ENCODE results near the gene SLC25A12.
"Not testable (repeated sequence)": the region's sequence is repeated elsewhere in the genome, so short reads cannot be mapped to it uniquely, and the experiment has no call there.

Gene SLC25A12

DNA sequence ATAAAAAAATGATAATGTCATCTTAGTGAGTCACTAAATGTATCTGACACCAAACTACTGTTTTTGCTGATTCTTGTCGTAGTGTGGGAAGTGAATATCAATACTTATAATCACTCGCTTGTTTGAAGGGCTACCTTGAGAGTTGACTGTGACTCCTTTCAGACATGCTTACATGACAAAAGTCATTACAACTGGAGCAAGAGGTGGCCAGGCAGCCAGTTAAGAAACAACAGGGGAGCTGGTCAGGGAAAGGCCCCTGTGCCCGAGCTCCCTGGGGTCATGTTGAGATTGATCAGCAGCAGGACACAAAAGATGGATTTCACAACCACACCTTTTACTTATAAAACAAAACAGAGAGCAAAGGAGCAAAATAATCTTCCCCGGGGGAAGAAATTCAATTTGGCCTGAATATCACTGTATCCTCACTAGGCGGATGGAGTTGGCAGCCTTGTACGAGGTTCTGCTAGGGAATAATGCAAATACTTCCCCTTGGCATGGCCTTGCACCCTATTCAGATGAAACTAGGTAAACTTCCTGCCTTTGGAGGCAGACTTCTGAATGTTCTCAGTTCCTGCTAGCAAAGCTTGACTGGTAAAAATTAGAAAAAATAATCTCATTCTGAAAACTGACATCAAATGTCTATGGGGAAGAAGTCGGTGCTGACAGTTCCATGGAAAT is 105.6 kb downstream of the SLC25A12 start:
- no peak for DNase-seq

DNA sequence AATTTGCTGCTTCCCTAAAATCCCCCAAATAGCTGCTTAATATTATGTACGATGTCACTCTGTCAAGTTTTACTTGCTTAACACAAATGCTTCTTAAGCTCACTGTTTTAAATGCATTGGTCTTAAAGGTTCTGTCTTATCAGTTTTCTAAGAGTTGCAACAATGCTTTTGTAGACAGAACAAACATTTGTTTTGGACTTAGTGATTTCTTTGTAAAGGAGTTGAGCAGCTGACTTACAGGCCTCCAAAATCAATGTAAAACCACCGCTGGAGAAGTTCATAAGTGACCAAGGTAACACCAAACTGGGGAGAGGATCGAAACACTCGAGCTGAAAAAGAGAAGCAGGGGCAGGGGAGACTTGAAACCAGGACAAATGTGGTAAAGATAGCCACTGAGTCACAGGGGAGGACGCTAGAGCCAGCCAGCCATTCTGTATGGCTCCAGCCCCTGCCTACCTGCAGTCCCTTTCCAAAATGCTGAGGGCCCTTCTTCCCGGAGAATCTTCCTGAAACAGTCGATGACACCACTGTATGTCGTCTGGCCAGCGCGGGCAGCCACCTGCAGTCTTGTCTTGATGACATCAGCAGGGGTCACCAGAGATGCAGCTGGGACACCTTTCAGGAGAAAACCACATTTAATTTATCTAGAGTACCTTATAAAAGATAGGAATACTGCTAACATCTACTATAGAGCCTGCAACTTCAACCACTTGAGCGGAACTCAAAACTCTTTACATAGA is 106.5 kb downstream of the SLC25A12 start:
- no peak for DNase-seq

DNA sequence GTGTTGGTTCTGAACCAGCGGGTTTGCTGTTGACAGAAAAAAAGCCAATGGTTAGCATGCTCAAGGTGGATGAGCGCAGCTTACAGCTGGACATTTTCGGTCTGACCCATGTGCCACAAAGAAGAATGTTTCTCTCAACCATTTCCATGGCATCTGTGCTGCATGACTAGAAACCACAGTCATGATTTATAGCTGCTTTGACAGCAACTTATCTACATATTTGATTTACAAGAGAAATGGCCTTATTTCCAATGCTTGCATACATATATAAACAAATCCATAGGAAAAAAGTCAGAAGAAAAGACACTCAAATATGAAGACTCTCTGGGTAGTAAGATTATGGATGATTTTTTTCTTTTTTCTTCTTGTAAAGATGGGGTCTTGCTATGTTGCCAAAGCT is 108.6 kb downstream of the SLC25A12 start:
- no peak for DNase-seq

DNA sequence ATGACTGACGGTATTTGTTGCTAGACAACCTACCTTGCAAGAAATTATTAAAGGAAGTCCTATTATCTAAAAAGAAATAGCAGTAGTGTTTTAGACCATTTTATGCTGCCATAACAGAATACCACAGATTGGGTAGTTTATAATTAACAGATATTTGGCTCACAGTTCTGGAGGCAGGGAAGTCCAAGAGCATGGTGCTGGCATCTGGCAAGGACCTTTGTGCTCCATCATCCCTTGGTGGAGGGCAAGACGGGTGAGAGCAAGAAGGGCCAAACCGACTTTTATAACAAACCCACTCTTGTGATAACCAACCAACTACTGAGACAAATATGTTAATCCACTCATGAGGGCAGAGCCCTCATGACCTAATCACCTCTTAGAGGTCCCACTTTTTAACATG is 115.5 kb downstream of the SLC25A12 start:
- DNase-seq = no peak

DNA sequence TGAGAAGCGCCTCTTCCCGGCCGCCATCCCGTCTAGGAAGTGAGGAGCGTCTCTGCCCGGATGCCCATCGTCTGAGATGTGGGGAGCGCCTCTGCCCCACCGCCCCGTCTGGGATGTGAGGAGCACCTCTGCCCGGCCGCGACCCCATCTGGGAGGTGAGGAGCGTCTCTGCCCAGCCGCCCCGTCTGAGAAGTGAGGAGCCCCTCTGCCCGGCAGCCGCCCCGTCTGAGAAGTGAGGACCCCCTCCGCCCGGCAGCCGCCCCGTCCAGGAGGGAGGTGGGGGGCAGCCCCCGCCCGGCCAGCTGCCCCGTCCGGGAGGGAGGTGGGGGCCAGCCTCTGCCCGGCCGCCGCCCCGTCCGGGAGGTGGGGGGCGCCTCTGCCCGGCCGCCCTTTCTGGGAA is 119.5 kb downstream of the SLC25A12 start:
- DNase-seq = not testable (repeated sequence)

DNA sequence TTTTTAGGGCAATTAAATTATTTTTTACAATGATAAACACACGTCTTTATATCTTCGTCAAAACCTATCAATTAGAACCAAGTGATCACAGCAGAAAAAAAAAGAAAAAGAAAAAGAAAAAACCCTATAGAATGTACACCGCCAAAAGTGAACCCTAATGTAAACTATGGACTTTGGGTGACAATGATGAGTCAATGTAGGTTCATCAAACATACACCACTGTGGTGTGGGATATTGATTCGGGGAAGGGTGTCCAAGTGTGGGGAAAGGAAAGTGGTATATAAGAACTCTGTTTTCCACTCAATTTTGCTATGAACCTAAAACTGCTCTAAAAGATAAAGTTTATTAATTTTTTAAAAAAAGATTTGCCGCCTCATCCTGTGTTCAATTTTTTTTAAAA is 121.7 kb downstream of the SLC25A12 start:
- no peak for DNase-seq

DNA sequence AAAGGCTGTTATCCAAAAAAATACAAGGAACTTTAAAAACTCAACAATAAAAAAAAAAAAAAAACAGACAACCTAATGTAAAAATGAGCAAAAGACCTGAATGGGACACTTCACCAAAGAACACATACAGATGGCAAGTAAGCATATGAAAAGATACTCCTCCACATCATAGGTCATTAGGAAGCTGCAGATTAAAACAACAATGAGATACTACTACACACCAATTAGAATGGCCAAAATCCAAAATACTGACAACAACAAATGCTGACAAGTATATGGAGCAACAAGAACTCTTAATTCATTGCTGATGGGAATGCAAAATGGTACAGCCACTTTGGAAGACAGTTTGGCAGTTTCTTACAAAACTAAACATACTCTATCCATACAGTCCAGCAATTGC is 122.6 kb downstream of the SLC25A12 start:
- DNase-seq = no peak

DNA sequence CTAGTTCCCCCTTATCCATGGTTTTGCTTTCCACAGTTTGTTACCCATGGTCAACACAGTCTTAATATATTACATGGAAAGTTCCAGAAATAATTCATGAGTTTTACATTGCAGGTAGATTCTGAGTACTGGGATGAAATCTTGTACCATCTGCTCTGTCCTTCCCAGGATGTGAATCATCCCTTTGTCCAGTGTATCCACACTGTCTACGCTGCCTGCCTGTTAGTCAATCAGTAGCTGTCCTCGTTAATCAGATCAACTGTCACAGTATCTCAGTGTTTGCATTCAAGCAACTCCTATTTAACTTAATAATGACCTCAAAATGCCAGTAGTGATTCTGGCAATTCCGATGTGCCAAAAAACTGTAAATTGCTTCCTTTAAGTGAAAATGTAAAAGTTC is 130.4 kb downstream of the SLC25A12 start:
- DNase-seq = peak; percentile 15

DNA sequence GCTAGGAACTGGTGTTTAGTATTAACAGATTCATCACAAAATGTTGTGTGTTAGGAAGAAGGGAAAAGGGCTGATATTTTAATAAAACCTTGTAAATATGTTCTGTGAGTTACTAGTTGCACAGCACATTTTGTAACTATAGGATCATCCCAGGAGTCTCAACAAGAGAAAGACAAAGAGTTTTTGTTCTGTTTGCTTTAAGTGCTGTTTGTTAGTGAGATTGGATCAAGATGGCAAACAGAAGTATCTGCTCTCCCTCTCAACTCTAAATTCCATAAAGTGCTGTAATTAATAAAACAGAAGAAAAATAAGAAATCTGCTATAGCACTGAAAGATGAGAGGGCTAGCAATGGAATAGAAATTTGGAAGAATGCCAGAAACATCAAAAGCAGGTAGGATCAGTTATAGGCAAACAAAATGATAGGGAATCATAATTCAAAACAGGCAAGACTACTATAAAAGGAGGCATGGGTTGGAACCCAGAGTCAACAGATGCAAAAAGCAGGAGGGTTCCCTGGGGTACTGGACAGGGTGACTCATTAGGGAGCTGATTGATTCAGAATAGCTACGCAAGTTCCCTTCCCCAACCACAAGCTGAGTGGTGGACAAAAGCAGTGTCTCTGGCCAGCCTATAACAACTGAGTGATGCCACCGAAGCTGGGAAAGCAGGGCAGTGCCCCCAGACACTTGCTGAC is 131.0 kb downstream of the SLC25A12 start:
- peak; percentile 59 for DNase-seq

DNA sequence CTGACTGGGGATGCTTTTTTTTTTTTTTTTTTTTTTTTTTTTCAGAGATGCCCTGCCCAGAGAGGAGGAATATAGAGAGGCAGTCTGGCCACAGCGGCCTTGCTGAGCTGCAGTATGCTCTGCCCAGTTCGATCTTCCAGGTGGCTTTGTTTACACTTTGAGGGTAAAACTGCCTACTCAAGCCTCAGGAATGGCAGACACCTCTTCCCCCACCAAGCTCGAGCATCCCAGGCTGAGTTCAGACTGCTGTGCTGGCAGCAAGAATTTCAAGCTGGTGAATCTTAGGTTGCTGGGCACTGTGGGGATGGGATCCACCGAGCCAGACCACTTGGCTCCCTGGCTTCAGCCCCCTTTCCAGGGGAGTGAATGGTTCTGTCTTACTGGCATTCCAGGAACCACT is 132.9 kb downstream of the SLC25A12 start:
- not testable (repeated sequence) for DNase-seq

DNA sequence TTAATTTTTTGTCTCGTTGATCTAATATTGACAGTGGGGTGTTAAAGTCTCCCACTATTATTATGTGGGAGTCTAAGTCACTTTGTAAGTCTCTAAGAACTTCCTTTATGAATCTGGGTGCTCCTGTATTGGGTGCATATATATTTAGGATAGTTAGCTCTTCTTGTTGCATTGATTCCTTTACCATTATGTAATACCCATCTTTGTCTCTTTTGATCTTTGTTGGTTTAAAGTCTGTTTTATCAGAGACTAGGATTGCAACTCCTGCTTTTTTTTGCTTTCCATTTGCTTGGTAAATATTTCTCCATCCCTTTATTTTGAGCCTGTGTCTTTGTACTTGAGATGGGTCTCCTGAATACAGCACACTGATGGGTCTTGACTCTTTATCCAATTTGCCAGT is 135.3 kb downstream of the SLC25A12 start:
- not testable (repeated sequence) for DNase-seq

DNA sequence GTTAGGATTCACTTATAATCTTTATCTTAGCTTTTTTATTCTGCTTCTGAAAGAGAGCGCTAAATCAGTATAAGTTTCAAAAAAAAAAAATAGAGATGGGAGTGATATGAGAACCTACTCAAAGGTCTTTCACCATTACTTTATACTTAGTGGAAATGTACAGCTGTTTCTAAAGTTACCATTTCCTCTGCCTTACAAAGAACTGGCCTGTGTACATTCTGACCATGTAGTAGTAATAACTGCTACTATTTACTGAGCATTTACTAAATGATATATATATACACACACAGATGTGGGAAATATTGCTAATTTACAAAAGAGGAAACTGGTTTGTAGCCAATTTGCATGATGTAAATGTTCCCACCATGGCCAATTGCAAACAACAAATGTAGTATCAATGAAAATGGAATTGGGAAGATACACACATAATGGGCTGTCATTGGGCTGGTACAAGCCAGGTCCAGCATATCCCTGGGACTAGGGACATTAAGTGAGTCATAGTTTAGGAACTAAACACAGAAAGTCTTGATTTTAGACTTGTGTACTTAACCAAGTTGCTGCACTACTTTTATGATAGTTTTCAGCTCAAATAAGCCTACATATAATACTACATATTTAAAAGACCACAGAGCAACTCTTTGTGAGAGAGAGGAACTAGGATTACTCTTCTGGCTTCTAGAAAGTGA is 139.6 kb downstream of the SLC25A12 start:
- peak; percentile 13 for DNase-seq

DNA sequence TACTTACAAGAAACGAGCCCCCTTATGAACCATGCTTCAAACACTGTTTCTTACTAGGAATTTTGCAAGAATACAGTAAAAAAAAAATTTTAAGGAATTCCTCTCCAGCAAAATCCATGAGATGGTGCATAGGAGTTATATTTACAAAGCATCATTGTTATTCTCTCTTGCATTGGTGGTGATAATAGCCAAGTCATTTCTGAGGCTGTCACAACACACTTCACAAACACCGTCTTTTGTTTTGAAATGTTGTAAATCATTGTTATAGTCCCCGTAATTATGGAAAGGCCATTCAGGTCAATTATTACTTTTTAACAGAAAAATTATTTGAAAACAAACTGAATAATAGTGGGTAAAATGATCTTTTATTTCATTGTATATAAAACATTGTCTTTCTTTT is 146.7 kb downstream of the SLC25A12 start:
- no peak for DNase-seq

DNA sequence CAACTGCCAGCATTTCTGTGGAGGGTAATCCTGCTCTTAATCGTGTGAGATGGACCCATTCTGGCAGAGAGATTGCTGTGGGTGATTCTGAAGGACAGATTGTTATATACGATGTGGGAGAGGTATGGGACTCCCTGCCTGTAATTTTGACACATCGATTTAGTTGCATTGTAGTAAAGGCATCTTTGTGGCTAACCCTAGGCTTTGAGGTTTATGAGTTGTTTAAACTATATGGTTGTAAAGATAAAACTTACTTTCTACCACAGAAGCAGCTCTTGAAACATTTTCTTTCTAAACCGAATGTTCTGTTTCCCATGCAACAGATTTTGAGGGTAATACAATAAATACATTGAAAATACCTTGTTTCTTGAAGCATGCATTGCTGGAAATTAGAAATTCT is 148.2 kb downstream of the SLC25A12 start:
- no peak for DNase-seq

DNA sequence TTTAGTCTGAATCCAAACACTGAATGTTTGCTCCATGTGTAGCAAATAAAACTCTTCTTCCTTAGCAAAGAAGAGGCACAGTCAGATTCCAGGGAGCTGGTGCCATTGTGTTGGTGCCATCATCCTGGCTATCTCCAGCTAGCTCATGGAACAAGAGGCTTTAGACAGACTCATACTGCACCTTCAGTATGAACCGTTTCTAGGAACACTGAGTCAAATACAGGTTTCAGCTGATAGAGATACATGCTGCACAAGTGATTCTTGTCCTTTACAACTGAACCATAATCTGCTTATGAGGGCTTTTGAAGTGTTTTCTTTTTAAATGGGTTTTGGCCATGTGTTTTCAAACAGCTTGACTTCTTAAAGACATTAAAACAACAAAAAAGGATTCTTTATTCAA is 148.9 kb downstream of the SLC25A12 start:
- no peak for DNase-seq

DNA sequence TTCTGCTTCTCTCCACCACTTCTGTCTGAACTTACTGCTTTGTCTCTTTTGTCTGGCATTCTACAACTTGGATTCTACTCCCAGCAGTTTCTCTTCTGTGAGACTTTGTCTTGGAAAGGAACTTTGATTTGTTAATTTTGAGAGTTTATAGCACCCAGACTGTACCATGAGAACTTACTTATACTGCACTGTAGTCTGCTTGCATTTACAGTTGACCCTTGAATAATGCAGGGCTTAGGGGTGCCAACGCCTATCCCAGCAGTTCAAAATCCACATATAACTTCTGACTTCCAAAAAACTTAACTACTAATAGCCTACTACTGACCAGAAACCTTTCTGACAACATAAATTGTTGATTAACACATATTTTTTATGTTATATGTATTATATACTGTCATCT is 151.3 kb downstream of the SLC25A12 start:
- no peak for DNase-seq

DNA sequence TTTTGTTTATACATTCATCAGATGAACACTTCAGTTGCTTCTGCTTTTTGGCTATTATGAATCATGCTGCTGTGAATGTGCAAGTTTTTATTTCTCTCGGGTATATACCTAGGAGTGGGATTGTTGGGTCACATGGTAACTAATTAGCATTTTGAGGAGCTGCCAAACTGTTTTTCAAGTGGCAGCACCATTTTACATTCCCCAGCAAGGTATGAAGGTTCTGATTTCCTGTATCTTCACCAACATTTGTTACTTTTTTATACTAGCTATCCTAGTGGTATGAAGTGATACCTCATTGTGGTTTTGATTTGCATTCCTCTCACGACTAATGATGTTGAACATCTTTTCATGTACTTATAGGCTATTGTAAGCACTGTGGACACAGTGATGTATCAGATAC is 152.9 kb downstream of the SLC25A12 start:
- DNase-seq = peak; percentile 47

DNA sequence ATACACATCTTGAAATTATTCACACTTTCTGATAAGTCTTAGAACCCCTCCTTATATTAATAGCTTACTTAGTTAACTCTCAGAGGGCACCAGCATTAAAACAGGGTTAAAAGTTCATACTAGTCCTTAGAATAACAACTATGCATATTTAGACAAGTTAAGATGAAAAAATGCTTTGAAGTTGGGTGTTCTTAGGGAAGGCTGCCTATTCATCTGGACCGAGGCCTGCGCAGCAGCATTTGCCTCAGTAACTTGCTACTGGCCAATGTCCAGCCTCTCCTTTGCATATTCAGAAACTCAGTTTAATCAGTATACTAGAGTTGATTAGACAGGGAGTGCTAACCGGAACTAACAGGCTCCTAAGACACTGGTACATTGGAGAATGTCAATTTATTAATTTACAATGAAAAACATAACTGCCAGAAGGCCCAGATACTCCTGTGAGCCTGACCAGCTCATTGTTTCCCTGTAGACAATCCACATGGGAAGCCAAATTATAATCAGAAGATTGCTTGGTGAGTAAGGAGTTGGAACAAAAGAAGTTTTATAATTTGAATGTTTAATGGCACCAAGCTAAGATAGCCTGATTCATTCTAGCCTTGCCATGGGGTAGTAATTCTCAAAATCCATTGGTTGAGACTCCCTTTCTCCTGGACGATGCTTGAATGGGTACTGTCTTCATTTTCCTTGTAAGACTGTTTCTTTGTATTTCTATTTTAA is 157.9 kb downstream of the SLC25A12 start:
- no peak for DNase-seq

All from EL (cell line).